H1 (cell line): Measurements from ENCODE around the gene SH2D7. TPM values are rescaled to one million over a fixed set of nuclear protein-coding genes. Genes with fewer than 3 reads are reported as not detected.

Experiments used
- EGR1 ChIP-seq: IDR thresholded peaks from 2 replicates; pipeline ENCODE4 v1.6.1; 2011; ENCODE audit warnings: low read depth, low read length, borderline replicate concordance
- JUND ChIP-seq: IDR thresholded peaks from 2 replicates; pipeline ENCODE4 v1.6.1; 2011; ENCODE audit warnings: mild to moderate bottlenecking, improper control_type of control experiment, low read length
- NRF1 ChIP-seq: IDR thresholded peaks from 2 replicates; pipeline ENCODE4 v1.6.1; 2011; ENCODE audit warnings: mild to moderate bottlenecking, low read depth, low read length, improper control_type of control experiment
- POU5F1 ChIP-seq: IDR thresholded peaks from 2 replicates; pipeline ENCODE4 v1.6.1; 2011; ENCODE audit warnings: low read depth, mild to moderate bottlenecking, low read length, moderate library complexity
- RFX5 ChIP-seq: IDR thresholded peaks from 2 replicates; pipeline ENCODE4 v1.6.1; 2011; ENCODE audit warnings: low read depth, low read length, improper control_type of control experiment, borderline replicate concordance
- RXRA ChIP-seq: IDR thresholded peaks from 2 replicates; pipeline ENCODE4 v1.6.1; 2011; ENCODE audit warnings: low read depth, mild to moderate bottlenecking, low read length, moderate library complexity; ENCODE audit not compliant: insufficient read depth
- TAF1 ChIP-seq: IDR thresholded peaks from 2 replicates; pipeline ENCODE4 v1.6.1; 2011; ENCODE audit warnings: mild to moderate bottlenecking, low read depth, low read length
- TEAD4 ChIP-seq: IDR thresholded peaks from 2 replicates; pipeline ENCODE4 v1.6.1; 2012; ENCODE audit warnings: low read depth, low read length, inconsistent platforms, mixed read lengths
- polyA plus RNA-seq, 7 experiments: library from polyadenylated mRNA; depleted of rRNA in 3 of 7; stranded (reverse) in 5 of 7; unstranded in 2 of 7; fragments of >200 nt in 5 of 7; fragments of 200-250 nt in 2 of 7; gene quantifications; 1 replicate in 5 of 7; 2 replicates in 1 of 7; 4 replicates in 1 of 7; pipeline versions ENCODE4 v1.2.1 to v1.2.3, GENCODE V29; 2011 to 2013; ENCODE audit warnings: missing spikeins in 2 of 7, mixed read lengths in 2 of 7
- total RNA-seq: library from RNA; stranded (reverse); fragmentation: NEBNext Ultra II Directional; extraction: Animal tissue kit (Norgen Biotek cat#: 25700); gene quantifications from 2 replicates; pipeline ENCODE4 v1.2.1, GENCODE V29; 2021

Gene SH2D7
- total and polyA plus RNA-seq, 2 of the 8 experiments (the other 6 are each of a cell fraction or from before 2014, with no cell fraction given): not detected

GRCh38 chr15:78073046-78073787, 19.1 kb upstream of the SH2D7 start (continued):
- TF ChIP-seq RFX5: no peak
- no peak for TF ChIP-seq EGR1
- TF ChIP-seq POU5F1: no peak
- TF ChIP-seq NRF1: no peak
- no peak for TF ChIP-seq RXRA
- TF ChIP-seq JUND: no peak
- no peak for TF ChIP-seq TAF1
- no peak for TF ChIP-seq TEAD4
